Spleen (tissue), 13 donors: ENCODE measurements around the gene PXMP2. TPM values are rescaled to one million over a fixed set of nuclear protein-coding genes. Genes with fewer than 3 reads are reported as not detected.

Experiments
- DNase-seq: peaks from one replicate; pipeline ENCODE4 v3.0.0-alpha.2; 2020
- H3K27ac ChIP-seq, 8 donors: fragments of 200-600 bp; sonication (generic) in 7 of 8; 1 replicate in 4 of 8; 2 replicates in 4 of 8; pipeline versions ENCODE4 v1.5.0 to v1.8.0; 2016 to 2021; ENCODE audit warnings: inconsistent platforms in 4 of 8, mild to moderate bottlenecking in 4 of 8, moderate library complexity in 1 of 8
- H3K27me3 ChIP-seq, 7 donors: fragments of 200-600 bp; sonication (generic) in 6 of 7; replicated peaks in 1 of 7; 1 replicate in 4 of 7; 2 replicates in 3 of 7; pipeline versions ENCODE4 v1.5.0 to v1.8.0; 2016 to 2021; ENCODE audit warnings: inconsistent platforms in 3 of 7, mild to moderate bottlenecking in 1 of 7
- H3K36me3 ChIP-seq, 6 donors: fragments of 200-600 bp; sonication (generic) in 5 of 6; 1 replicate in 4 of 6; 2 replicates in 2 of 6; pipeline versions ENCODE4 v1.5.0 to v1.8.0; 2016 to 2021; ENCODE audit warnings: inconsistent platforms in 2 of 6
- H3K4me1 ChIP-seq, 6 donors: fragments of 200-600 bp; sonication (generic) in 5 of 6; 1 replicate in 3 of 6; 2 replicates in 3 of 6; pipeline versions ENCODE4 v1.5.0 to v1.8.0; 2016 to 2021; ENCODE audit warnings: inconsistent platforms in 3 of 6
- H3K4me3 ChIP-seq, 8 donors: fragments of 200-600 bp; sonication (generic) in 7 of 8; 1 replicate in 4 of 8; 2 replicates in 4 of 8; pipeline versions ENCODE4 v1.5.0 to v1.8.0; 2016 to 2021; ENCODE audit warnings: inconsistent platforms in 4 of 8, mild to moderate bottlenecking in 4 of 8, moderate library complexity in 2 of 8
- H3K9me3 ChIP-seq, 8 donors: fragments of 200-600 bp; sonication (generic) in 7 of 8; 1 replicate in 4 of 8; 2 replicates in 4 of 8; pipeline versions ENCODE4 v1.5.0 to v1.8.0; 2016 to 2021; ENCODE audit warnings: inconsistent platforms in 4 of 8
- POLR2A ChIP-seq, 3 donors: fragments of 450-650 bp; IDR thresholded peaks; one replicate each; pipeline ENCODE4 v1.5.1; 2017; ENCODE audit warnings: antibody characterized with exemption in 3 of 3, mild to moderate bottlenecking in 1 of 3
- POLR2AphosphoS5 ChIP-seq, 3 donors: sonication (generic); formaldehyde crosslinking; IDR thresholded peaks; one replicate each; pipeline ENCODE4 v1.5.1; 2017; ENCODE audit warnings: antibody characterized with exemption in 3 of 3
- WGBS, 5 donors: extraction: QIAGEN DNeasy Blood & Tissue Kit in 3 of 5; methylation state at CpG; one replicate each; pipeline versions ENCODE4 v1.1.5 to v1.1.7; 2013 to 2018; 5-methylcytosine and 5-hydroxymethylcytosine counted together
- intact Hi-C: fragments of 100-400 bp; cut with DNase I; formaldehyde crosslinking; loops from one replicate; pipeline ENCODE4 v1.15.0; 2023; ENCODE audit warnings: low total_unique reads
- long read RNA-seq, 2 donors: transcript quantifications; one replicate each; lab custom pipeline, GENCODE V29; 2026
- polyA plus RNA-seq, 3 donors: library from polyadenylated mRNA; stranded (reverse); fragments of 200-250 nt; gene quantifications; one replicate each; pipeline ENCODE4 v1.2.1, GENCODE V29; 2013
- total RNA-seq, 7 donors: library from RNA; depleted of rRNA in 3 of 7; stranded (reverse); fragments of >200 nt in 3 of 7; fragmentation: NEBNext Ultra II Directional in 4 of 7; extraction: Animal tissue kit (Norgen Biotek cat#: 25700) in 4 of 7; gene quantifications; one replicate each; pipeline versions ENCODE4 v1.1.0 to v1.2.1, GENCODE V29; 2016 to 2021
- TF ChIP-seq, protein P1 (sequence below), 11 experiments: fragments of 200-600 bp in 7 of 11; fragments of 450-650 bp in 4 of 11; sonication (generic) in 4 of 11; IDR thresholded peaks in 8 of 11; conservative IDR thresholded peaks in 3 of 11; 1 replicate in 7 of 11; 2 replicates in 4 of 11; pipeline versions ENCODE4 v1.4.0 to v1.8.0; 2016 to 2021; ENCODE audit warnings: antibody characterized with exemption in 11 of 11, inconsistent platforms in 4 of 11, mild to moderate bottlenecking in 1 of 11
- donor health status: healthy with polysubstance abuse.
- donor health status: DM: no; HTN: no; CAD: no; lungs with moderate emphysema.
- donor health status: DM: no; HTN: no; CAD: no.
- donor health status: Bipolar disorder and iron deficiency.
- donor health status: healthy.
- donor health status: DM: no; HTN: no; CAD: no.
- donor health status: DM: yes; HTN: yes; CAD: no.

Gene PXMP2
- total RNA-seq = 10 to 100 TPM in 4 of 7 donors, 1 to 10 TPM in 3; 8.4 to 19.6 (median 10.0) TPM
- polyA plus RNA-seq = 10 to 100 TPM in 1 of 3 donors, 1 to 10 TPM in 2; 3.3 to 11.3 (median 7.7) TPM
- long read RNA-seq, donor 1, transcript PXMP2-201 (5 exons, 957 nt) = major isoform, 24 of 25 reads
- long read RNA-seq, donor 1, partial matches to known transcripts = 0 of 25 reads
- long read RNA-seq, donor 1, other reads (novel, unspliced or antisense) = 0 of 25 reads
- long read RNA-seq, donor 2, transcript PXMP2-201 (5 exons, 957 nt) = major isoform, 23 of 35 reads
- long read RNA-seq, donor 2, partial matches to known transcripts = 11 of 35 reads
- long read RNA-seq, donor 2, other reads (novel, unspliced or antisense) = 0 of 35 reads

DNA sequence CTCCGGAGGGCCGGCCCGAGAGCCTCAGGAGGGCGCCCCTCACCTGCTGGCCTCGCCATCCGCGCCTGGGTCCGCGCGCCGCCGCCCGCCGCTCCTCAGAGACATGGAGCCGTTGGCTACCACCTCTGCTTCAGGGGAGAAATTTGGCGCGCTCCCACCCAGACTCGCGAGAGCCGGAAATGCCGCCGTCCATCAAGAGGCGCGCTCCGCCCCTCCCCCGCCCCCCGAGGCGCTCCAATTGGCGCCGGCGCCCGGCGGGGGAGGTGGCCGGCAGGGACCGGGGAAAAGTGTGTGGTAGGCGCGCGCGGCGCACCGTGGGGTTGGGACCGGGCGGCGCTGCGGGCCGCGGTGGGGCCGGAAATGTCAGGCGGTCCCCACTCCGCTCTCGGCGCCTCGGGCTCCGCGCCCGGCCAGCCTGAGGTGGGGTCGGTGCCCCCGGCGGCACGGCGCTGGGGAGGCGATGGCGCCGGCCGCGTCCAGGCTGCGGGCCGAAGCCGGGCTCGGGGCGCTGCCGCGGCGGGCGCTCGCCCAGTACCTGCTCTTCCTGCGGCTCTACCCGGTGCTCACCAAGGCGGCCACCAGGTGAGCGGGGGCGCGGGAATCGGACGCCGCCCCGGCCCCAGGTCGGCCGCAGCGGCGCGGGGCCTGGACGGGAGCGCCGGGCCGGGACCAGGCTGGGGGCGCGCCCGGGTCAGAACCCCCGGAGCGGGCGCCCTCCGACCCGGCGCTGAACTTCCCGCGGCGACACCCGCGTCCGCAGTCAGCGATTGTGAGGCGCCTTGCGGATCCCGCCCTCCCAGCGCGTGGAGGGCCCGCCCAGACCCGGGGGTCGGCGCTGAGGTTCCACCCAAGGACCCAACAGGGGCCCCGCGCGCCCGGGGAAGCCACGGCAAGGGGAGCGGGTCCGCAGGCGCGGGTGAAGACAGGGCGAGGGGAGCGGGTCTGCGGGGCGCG is at the start of gene PXMP2, which contains the start of gene POLE:
PXMP2 (plus strand) TSS at position 377 of the 954 bp plus-strand sequence; CDS start at position 461, 84 bp downstream.
POLE (minus strand) TSS at position 132 of the 954 bp plus-strand sequence; CDS start at position 105, 27 bp downstream.
- intact Hi-C loops = no loop called here
- Histone ChIP-seq H3K36me3 (peaks cover 0 to 16% (median 0%) of the 10 kb centered on the region in 6 donors), H3K4me3 (peak within 1 kb of the TSS; percentile 63 to 96 (median 84)), H3K27ac (peak within 1 kb of the TSS in 7 of 8 donors; percentile 36 to 83 (median 78)), H3K27me3 (no peaks in the 10 kb centered on the region), H3K4me1 (peaks cover 7 to 31% (median 18%) of the 10 kb centered on the region in 6 donors), H3K9me3 (no peaks in the 10 kb centered on the region)
- TF ChIP-seq, protein P1, sequence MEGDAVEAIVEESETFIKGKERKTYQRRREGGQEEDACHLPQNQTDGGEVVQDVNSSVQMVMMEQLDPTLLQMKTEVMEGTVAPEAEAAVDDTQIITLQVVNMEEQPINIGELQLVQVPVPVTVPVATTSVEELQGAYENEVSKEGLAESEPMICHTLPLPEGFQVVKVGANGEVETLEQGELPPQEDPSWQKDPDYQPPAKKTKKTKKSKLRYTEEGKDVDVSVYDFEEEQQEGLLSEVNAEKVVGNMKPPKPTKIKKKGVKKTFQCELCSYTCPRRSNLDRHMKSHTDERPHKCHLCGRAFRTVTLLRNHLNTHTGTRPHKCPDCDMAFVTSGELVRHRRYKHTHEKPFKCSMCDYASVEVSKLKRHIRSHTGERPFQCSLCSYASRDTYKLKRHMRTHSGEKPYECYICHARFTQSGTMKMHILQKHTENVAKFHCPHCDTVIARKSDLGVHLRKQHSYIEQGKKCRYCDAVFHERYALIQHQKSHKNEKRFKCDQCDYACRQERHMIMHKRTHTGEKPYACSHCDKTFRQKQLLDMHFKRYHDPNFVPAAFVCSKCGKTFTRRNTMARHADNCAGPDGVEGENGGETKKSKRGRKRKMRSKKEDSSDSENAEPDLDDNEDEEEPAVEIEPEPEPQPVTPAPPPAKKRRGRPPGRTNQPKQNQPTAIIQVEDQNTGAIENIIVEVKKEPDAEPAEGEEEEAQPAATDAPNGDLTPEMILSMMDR (IDR thresholded peaks at IDR 0.05 in 8 of 11, conservative IDR thresholded peaks at IDR 0.05 in 3 of 11) = peak in 5 of 11 experiments; percentile 19 to 45 (median 30)
- TF ChIP-seq POLR2AphosphoS5 (IDR thresholded peaks at IDR 0.05) = peak; percentile 80 to 89 (median 86)
- peak in 1 of 3 donors; percentile 5 for TF ChIP-seq POLR2A (IDR thresholded peaks at IDR 0.05)
- DNase-seq = peak; percentile 98
- 0 to 1% (median 1%) methylated on average over 40 to 134 of the region's 134 CpGs for WGBS, 5 donors

DNA sequence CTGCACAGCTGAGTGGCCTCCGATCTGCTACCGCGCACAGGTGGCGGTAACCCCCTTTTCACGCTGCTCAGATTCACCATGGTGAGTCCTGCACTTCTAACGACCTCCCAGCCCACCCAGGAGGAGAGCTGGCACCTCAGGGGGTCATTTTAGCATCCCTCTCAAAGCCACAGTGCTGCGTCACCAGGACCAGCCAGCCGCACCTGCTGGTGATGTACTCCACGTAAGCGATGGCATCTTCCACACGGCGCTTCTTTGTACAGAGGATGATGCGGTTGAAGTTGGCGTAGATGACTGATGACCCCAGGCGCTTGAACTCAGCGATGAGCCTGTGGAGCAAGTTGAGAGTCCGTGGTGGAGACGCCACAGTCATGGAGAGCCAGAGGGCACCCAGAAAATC is 49.6 kb upstream of the PXMP2 start:
- 88 to 92% (median 91%) methylated on average over 18 of the region's 18 CpGs for WGBS, 5 donors
- intact Hi-C loops = no loop called here
- Histone ChIP-seq H3K4me3 (no peak overlapping the region), H3K27ac (no peak overlapping the region), H3K9me3 (no peaks in the 10 kb centered on the region), H3K27me3 (no peaks in the 10 kb centered on the region), H3K36me3 (peaks cover 0 to 100% (median 83%) of the 10 kb centered on the region in 6 donors), H3K4me1 (peaks cover 0 to 5% (median 0%) of the 10 kb centered on the region in 6 donors)
- DNase-seq = peak; percentile 41
- TF ChIP-seq, protein P1 (IDR thresholded peaks at IDR 0.05 in 8 of 11, conservative IDR thresholded peaks at IDR 0.05 in 3 of 11) = no peak
- no peak for TF ChIP-seq POLR2AphosphoS5 (IDR thresholded peaks at IDR 0.05)
- TF ChIP-seq POLR2A (IDR thresholded peaks at IDR 0.05) = no peak

DNA sequence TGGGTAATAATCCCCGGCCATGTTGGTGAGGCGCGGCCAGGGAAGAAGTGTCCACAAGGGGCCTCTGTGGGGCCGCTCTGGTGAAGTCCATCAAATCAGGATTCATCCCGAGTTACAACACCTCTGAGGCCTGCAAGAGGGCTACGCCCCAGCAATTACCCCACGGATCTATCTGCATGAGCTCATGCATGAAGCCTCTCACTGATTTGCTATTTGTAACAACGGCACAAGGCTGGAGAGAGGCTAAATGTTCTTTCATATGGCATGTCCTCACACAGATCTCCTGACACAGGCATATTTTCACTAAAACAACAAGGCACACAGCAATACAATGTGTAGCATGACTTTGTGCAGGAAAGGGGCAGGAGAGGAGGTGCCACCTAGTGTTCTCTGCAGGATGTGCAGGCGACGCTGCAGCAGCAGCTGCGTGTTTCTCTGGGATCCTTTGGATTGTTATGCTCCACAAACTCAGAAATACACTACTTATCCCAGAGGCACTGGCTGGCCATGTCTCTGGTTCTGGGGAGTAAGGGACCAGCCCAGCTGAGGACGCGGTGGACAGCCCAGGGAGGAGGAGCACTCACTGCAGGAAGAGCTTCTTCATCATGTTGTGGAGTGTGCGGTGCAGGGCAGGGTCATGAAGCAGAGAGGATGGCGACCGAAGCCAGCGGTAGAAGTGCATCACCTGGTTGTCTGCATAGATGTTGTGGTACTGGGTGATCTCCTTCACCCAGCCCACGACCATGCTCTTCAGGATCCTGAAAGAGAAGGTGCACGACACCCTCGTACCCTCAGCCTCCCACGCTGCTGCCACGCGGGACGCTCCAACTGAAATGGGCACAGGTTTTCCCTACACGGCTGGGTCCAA is 48.6 kb upstream of the PXMP2 start:
- 77 to 83% (median 79%) methylated on average over 25 of the region's 25 CpGs for WGBS, 5 donors
- no peaks in the 10 kb centered on the region for H3K9me3 ChIP-seq
- intact Hi-C loops = no loop called here
- peaks cover 0 to 100% (median 84%) of the 10 kb centered on the region in 6 donors for H3K36me3 ChIP-seq
- peaks cover 0 to 5% (median 0%) of the 10 kb centered on the region in 6 donors for H3K4me1 ChIP-seq
- H3K4me3 ChIP-seq = no peak overlapping the region
- H3K27ac ChIP-seq = no peak overlapping the region
- peak; percentile 61 for DNase-seq
- H3K27me3 ChIP-seq = no peaks in the 10 kb centered on the region
- TF ChIP-seq, protein P1 (IDR thresholded peaks at IDR 0.05 in 8 of 11, conservative IDR thresholded peaks at IDR 0.05 in 3 of 11) = peak in 9 of 11 experiments; percentile 33 to 84 (median 64)
- TF ChIP-seq POLR2AphosphoS5 (IDR thresholded peaks at IDR 0.05) = no peak
